ENCODE data around the gene GRIN1.

GRIN1 gene

GRCh38 chr9:137198902-137199283 is 59.9 kb downstream of the GRIN1 start:
- H3F3A ChIP-seq (ENCODE audit: insufficient read depth, low read length) = no peaks in the 10 kb centered on the region

DNA sequence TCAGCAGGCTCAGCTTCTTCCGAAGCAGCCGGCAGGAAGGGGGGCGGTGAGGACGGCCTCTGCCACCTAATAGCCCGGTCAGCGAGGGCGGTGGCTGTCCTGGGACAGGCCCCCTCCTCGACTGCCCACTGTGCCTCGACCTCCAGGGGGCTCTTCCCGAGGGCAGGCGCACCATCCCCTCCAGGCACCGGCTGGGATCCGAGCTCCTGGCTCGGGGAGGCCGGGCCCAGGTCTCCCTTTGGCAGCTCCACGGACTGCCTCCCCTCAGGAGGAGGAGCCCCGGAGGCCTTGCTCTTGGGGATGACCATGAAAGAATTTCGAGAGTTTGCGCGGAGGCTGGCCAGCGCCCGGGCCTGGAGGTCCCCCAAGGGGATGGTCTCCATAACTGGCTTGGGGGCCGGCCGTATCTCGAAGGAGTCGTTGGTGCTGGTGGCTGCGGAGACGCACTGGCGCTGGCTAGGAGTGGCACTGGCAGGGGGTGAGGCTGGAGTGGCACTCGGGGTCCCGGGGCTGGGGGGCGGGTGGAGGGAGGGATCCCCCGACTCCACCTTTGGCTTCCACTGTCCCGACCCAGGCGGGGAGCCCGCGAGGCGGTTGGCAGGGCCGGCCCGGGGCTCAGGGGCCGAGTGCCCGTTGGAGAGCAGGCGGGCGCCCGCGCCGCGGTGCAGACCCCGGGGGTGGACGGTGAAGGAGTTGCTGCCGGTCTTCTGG is 60.6 kb downstream of the GRIN1 start:
- no peaks in the 10 kb centered on the region for H4K20me1 ChIP-seq (ENCODE audit: insufficient read depth, low read length)
- no peak overlapping the region for H3K9ac ChIP-seq (ENCODE audit: low read length)
- H3K4me3 ChIP-seq (ENCODE audit: low read depth, low read length, poor library complexity, severe bottlenecking) = peak overlapping the region; percentile 45
- no peaks in the 10 kb centered on the region for H3K9me2 ChIP-seq (ENCODE audit: low read depth, low read length)
- peaks cover 6% of the 10 kb centered on the region; the same call in 1 of the 2 replicates for H3K79me2 ChIP-seq (ENCODE audit: insufficient read depth, low read length)
- H3K4me1 ChIP-seq (ENCODE audit: insufficient read depth, low read length, severe bottlenecking) = peaks cover 41% of the 10 kb centered on the region
- no peaks in the 10 kb centered on the region for H3K9me3 ChIP-seq (ENCODE audit: low read length)
- H3K36me3 ChIP-seq (ENCODE audit: insufficient read depth, low read length) = no peaks in the 10 kb centered on the region; the same call in 1 of the 2 replicates
- H3F3A ChIP-seq (ENCODE audit: insufficient read depth, low read length) = no peaks in the 10 kb centered on the region
- H3K27ac ChIP-seq (ENCODE audit: low read depth, low read length, poor library complexity, severe bottlenecking) = no peak overlapping the region
- peak overlapping the region; percentile 52 for H3K4me2 ChIP-seq (ENCODE audit: low read length)
- H2AFZ ChIP-seq (ENCODE audit: low read length) = no peak overlapping the region
- peaks cover 10% of the 10 kb centered on the region for H3K27me3 ChIP-seq (ENCODE audit: insufficient read depth, low read length)
- no peak for TF ChIP-seq EZH2 (IDR thresholded peaks at IDR 0.05; ENCODE audit: borderline replicate concordance, low read length)
- TF ChIP-seq, protein P1, sequence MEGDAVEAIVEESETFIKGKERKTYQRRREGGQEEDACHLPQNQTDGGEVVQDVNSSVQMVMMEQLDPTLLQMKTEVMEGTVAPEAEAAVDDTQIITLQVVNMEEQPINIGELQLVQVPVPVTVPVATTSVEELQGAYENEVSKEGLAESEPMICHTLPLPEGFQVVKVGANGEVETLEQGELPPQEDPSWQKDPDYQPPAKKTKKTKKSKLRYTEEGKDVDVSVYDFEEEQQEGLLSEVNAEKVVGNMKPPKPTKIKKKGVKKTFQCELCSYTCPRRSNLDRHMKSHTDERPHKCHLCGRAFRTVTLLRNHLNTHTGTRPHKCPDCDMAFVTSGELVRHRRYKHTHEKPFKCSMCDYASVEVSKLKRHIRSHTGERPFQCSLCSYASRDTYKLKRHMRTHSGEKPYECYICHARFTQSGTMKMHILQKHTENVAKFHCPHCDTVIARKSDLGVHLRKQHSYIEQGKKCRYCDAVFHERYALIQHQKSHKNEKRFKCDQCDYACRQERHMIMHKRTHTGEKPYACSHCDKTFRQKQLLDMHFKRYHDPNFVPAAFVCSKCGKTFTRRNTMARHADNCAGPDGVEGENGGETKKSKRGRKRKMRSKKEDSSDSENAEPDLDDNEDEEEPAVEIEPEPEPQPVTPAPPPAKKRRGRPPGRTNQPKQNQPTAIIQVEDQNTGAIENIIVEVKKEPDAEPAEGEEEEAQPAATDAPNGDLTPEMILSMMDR (IDR thresholded peaks at IDR 0.05; ENCODE audit: low read length) = no peak

More at GRCh38 chr9:137198902-137199283, 59.9 kb downstream of the GRIN1 start:
- Histone ChIP-seq H3K27me3 (ENCODE audit: insufficient read depth, low read length) (peaks cover 13% of the 10 kb centered on the region), H3K4me2 (ENCODE audit: low read length) (no peak overlapping the region), H3K9me2 (ENCODE audit: low read depth, low read length) (no peaks in the 10 kb centered on the region), H3K4me1 (ENCODE audit: insufficient read depth, low read length, severe bottlenecking) (peaks cover 35% of the 10 kb centered on the region), H2AFZ (ENCODE audit: low read length) (no peak overlapping the region), H4K20me1 (ENCODE audit: insufficient read depth, low read length) (no peaks in the 10 kb centered on the region), H3K9me3 (ENCODE audit: low read length) (no peaks in the 10 kb centered on the region), H3K4me3 (ENCODE audit: low read depth, low read length, poor library complexity, severe bottlenecking) (no peak overlapping the region), H3K36me3 (ENCODE audit: insufficient read depth, low read length) (no peaks in the 10 kb centered on the region; the same call in 1 of the 2 replicates), H3K9ac (ENCODE audit: low read length) (no peak overlapping the region), H3K79me2 (ENCODE audit: insufficient read depth, low read length) (no peaks in the 10 kb centered on the region), H3K27ac (ENCODE audit: low read depth, low read length, poor library complexity, severe bottlenecking) (no peak overlapping the region)
- TF ChIP-seq, protein P1 (IDR thresholded peaks at IDR 0.05; ENCODE audit: low read length) = no peak
- no peak for TF ChIP-seq EZH2 (IDR thresholded peaks at IDR 0.05; ENCODE audit: borderline replicate concordance, low read length)

- Histone ChIP-seq H3F3A (ENCODE audit: insufficient read depth, low read length) (no peaks in the 10 kb centered on the region), H3K9me2 (ENCODE audit: low read depth, low read length) (no peaks in the 10 kb centered on the region), H3K27ac (ENCODE audit: low read depth, low read length, poor library complexity, severe bottlenecking) (peak within 1 kb of the TSS; percentile 47), H3K9ac (ENCODE audit: low read length) (peak within 1 kb of the TSS; percentile 81), H4K20me1 (ENCODE audit: insufficient read depth, low read length) (no peaks in the 10 kb centered on the region), H3K4me1 (ENCODE audit: insufficient read depth, low read length, severe bottlenecking) (peaks cover 45% of the 10 kb centered on the region), H3K9me3 (ENCODE audit: low read length) (no peaks in the 10 kb centered on the region), H3K4me2 (ENCODE audit: low read length) (peak within 1 kb of the TSS; percentile 87), H3K79me2 (ENCODE audit: insufficient read depth, low read length) (peaks cover 12% of the 10 kb centered on the region; the same call in 1 of the 2 replicates), H3K27me3 (ENCODE audit: insufficient read depth, low read length) (peaks cover 8% of the 10 kb centered on the region), H3K36me3 (ENCODE audit: insufficient read depth, low read length) (no peaks in the 10 kb centered on the region; the same call in 1 of the 2 replicates), H2AFZ (ENCODE audit: low read length) (no peak within 1 kb of the TSS), H3K4me3 (ENCODE audit: low read depth, low read length, poor library complexity, severe bottlenecking) (peak within 1 kb of the TSS; percentile 73)
- TF ChIP-seq, protein P1 (IDR thresholded peaks at IDR 0.05; ENCODE audit: low read length) = no peak
- TF ChIP-seq EZH2 (IDR thresholded peaks at IDR 0.05; ENCODE audit: borderline replicate concordance, low read length) = no peak
Measured at GRCh38 chr9:137200311-137201204, 61.6 kb downstream of the GRIN1 start, which contains the start of gene TPRN. Gene TPRN, minus strand, starts transcription at chr9:137200741. Its CDS starts 30 bp downstream, at chr9:137200711.

Measured in OCI-LY1 (cell line).